Nephron progenitor cell (in vitro differentiated cells): ENCODE results near the gene SEMA5B.

Source experiments
- DNase-seq: peaks from one replicate; pipeline ENCODE4 v3.0.0; 2021
- H3K27ac Mint-ChIP-seq: 2 replicates; pipeline ENCODE4 v1.8.0; 2021; ENCODE audit warnings: mild to moderate bottlenecking, moderate library complexity, mixed read lengths
- H3K27me3 Mint-ChIP-seq: 2 replicates; pipeline ENCODE4 v1.8.0; 2021; ENCODE audit warnings: mild to moderate bottlenecking, low read depth, mixed read lengths; ENCODE audit not compliant: poor library complexity
- H3K36me3 Mint-ChIP-seq: 2 replicates; pipeline ENCODE4 v1.8.0; 2021; ENCODE audit warnings: low read depth, mixed read lengths
- H3K4me1 Mint-ChIP-seq: 2 replicates; pipeline ENCODE4 v1.8.0; 2021; ENCODE audit warnings: mixed read lengths
- H3K4me3 Mint-ChIP-seq: 2 replicates; pipeline ENCODE4 v1.8.0; 2021; ENCODE audit warnings: mild to moderate bottlenecking, moderate library complexity, mixed read lengths
- H3K9me3 Mint-ChIP-seq: 2 replicates; pipeline ENCODE4 v1.8.0; 2021; ENCODE audit warnings: mild to moderate bottlenecking, moderate library complexity, mixed read lengths
- CTCF ChIP-seq: fragments of 200-600 bp; sonication (generic); IDR thresholded peaks from 2 replicates; pipeline ENCODE4 v1.5.0; 2021; ENCODE audit warnings: antibody characterized with exemption

The SEMA5B gene

GRCh38 chr3:122979211-122979610, 48.4 kb downstream of the SEMA5B start:
- H3K4me1 Mint-ChIP-seq = peaks cover 63% of the 10 kb centered on the region
- peaks cover 16% of the 10 kb centered on the region for H3K27me3 Mint-ChIP-seq
- H3K4me3 Mint-ChIP-seq = no peak overlapping the region
- no peak for TF ChIP-seq CTCF
- H3K27ac Mint-ChIP-seq = no peak overlapping the region
- DNase-seq = no peak
- no peaks in the 10 kb centered on the region for H3K9me3 Mint-ChIP-seq
- H3K36me3 Mint-ChIP-seq = no peaks in the 10 kb centered on the region

- Mint-ChIP-seq H3K27me3 (peaks cover 12% of the 10 kb centered on the region), H3K4me3 (no peak overlapping the region), H3K9me3 (no peaks in the 10 kb centered on the region), H3K27ac (no peak overlapping the region), H3K4me1 (peaks cover 63% of the 10 kb centered on the region), H3K36me3 (no peaks in the 10 kb centered on the region)
- no peak for DNase-seq
- TF ChIP-seq CTCF = no peak
Measured at GRCh38 chr3:122978569-122978968, 49.0 kb downstream of the SEMA5B start.

- Mint-ChIP-seq H3K4me1 (peaks cover 60% of the 10 kb centered on the region), H3K27ac (no peak overlapping the region), H3K36me3 (no peaks in the 10 kb centered on the region), H3K4me3 (no peak overlapping the region), H3K27me3 (peaks cover 12% of the 10 kb centered on the region), H3K9me3 (no peaks in the 10 kb centered on the region)
- TF ChIP-seq CTCF = no peak
- peak; percentile 64 for DNase-seq
Measured at GRCh38 chr3:122977746-122978466, 49.7 kb downstream of the SEMA5B start.

DNA sequence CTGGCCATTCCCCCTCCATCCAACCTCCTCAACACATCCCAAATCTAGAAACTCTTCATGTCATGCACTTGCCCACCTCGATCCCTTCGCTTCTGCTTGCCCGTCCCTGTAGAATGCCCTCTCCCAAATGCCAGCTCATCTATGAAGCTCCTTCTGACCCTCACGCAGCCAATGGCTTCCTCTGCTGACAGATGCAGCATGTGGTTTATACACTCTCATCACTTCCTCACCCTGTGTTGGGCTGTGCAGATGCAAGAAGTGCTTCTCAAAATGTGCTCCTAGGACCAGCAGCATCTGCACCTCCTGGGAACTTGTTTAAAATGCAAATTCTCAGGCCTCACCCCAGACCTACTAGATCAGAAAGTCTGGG, 51.7 kb downstream of the SEMA5B start:
- no peak overlapping the region for H3K27ac Mint-ChIP-seq
- DNase-seq = no peak
- peaks cover 7% of the 10 kb centered on the region for H3K27me3 Mint-ChIP-seq
- H3K36me3 Mint-ChIP-seq = no peaks in the 10 kb centered on the region
- H3K9me3 Mint-ChIP-seq = no peaks in the 10 kb centered on the region
- H3K4me1 Mint-ChIP-seq = peaks cover 47% of the 10 kb centered on the region
- no peak overlapping the region for H3K4me3 Mint-ChIP-seq
- no peak for TF ChIP-seq CTCF

- Mint-ChIP-seq H3K27me3 (peaks cover 12% of the 10 kb centered on the region), H3K4me1 (peaks cover 47% of the 10 kb centered on the region), H3K36me3 (no peaks in the 10 kb centered on the region), H3K4me3 (no peak overlapping the region), H3K9me3 (no peaks in the 10 kb centered on the region), H3K27ac (no peak overlapping the region)
- DNase-seq = peak; percentile 40
- TF ChIP-seq CTCF = no peak
Measured at GRCh38 chr3:122975163-122975923, 52.2 kb downstream of the SEMA5B start.
